Hepatocyte (in vitro differentiated cells): ENCODE measurements around the gene CRELD2.

Experiments used
- EZH2phosphoT487 ChIP-seq: fragments of 200-600 bp; sonication (generic); IDR thresholded peaks from one replicate; pipeline ENCODE4 v1.6.1; 2018; ENCODE audit warnings: antibody characterized with exemption, mild to moderate bottlenecking, low read depth, moderate library complexity; ENCODE audit not compliant: unreplicated experiment, severe bottlenecking
- TF ChIP-seq, protein P1 (sequence below): fragments of 200-600 bp; sonication (generic); IDR thresholded peaks from 2 replicates; pipeline ENCODE4 v1.5.1; 2016; ENCODE audit warnings: antibody characterized with exemption, mild to moderate bottlenecking; ENCODE audit not compliant: poor library complexity

DNA sequence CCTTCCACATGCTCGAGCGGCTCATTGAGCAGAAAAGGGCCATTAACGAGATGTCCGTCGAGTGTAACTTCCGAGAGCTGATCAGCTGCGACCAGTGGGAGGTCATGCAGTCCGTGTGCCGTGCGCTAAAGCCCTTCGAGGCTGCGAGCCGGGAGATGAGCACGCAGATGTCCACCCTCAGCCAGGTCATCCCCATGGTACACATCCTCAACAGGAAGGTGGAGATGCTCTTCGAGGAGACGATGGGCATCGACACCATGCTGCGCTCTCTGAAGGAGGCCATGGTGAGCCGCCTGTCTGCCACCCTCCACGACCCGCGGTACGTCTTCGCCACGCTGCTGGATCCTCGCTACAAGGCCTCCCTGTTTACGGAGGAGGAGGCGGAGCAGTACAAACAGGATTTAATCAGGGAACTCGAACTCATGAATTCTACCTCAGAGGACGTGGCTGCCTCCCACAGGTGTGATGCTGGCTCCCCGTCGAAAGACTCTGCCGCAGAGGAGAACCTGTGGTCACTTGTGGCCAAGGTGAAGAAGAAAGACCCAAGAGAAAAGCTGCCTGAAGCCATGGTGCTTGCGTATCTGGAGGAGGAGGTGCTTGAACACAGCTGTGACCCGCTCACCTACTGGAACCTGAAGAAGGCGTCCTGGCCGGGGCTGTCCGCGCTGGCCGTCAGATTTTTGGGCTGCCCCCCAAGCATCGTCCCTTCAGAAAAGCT, 31.9 kb upstream of the CRELD2 start:
- TF ChIP-seq, protein P1, sequence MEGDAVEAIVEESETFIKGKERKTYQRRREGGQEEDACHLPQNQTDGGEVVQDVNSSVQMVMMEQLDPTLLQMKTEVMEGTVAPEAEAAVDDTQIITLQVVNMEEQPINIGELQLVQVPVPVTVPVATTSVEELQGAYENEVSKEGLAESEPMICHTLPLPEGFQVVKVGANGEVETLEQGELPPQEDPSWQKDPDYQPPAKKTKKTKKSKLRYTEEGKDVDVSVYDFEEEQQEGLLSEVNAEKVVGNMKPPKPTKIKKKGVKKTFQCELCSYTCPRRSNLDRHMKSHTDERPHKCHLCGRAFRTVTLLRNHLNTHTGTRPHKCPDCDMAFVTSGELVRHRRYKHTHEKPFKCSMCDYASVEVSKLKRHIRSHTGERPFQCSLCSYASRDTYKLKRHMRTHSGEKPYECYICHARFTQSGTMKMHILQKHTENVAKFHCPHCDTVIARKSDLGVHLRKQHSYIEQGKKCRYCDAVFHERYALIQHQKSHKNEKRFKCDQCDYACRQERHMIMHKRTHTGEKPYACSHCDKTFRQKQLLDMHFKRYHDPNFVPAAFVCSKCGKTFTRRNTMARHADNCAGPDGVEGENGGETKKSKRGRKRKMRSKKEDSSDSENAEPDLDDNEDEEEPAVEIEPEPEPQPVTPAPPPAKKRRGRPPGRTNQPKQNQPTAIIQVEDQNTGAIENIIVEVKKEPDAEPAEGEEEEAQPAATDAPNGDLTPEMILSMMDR, result no peak
- no peak for TF ChIP-seq EZH2phosphoT487
